SKM-1 (cell line): ENCODE results near the gene MRPL2.
A peak's percentile ranks its signal among the peaks of the same experiment; 100 is the strongest.

Experiments
- DNase-seq: peaks from one replicate; lab custom pipeline; 2025; ENCODE audit not compliant: unreplicated experiment; lab: John Stamatoyannopoulos, UW

The MRPL2 gene

GRCh38 chr6:43021270-43022047 lies 37.8 kb downstream of the MRPL2 start, which contains the start of gene RRP36:
TSS of gene RRP36 (plus strand) at chr6:43021623. CDS start at chr6:43021655, 32 bp downstream.
- DNase-seq, result peak; percentile 24

- DNase-seq, result no peak
Measured at GRCh38 chr6:43020847-43021246, 38.4 kb downstream of the MRPL2 start.

GRCh38 chr6:43020052-43020705 lies 39.1 kb downstream of the MRPL2 start:
- no peak for DNase-seq

- no peak for DNase-seq
Measured at GRCh38 chr6:43019152-43019551, 40.1 kb downstream of the MRPL2 start.

- no peak for DNase-seq
Measured at GRCh38 chr6:43016943-43017334, 42.3 kb downstream of the MRPL2 start.

GRCh38 chr6:43016176-43016942 lies 42.9 kb downstream of the MRPL2 start:
- DNase-seq, result no peak

- DNase-seq, result no peak
Measured at GRCh38 chr6:43014434-43014909, 44.8 kb downstream of the MRPL2 start.

- DNase-seq, result peak; percentile 99
Measured at GRCh38 chr6:43013843-43014433, 45.3 kb downstream of the MRPL2 start, which contains the start of the genes KLHDC3 and MEA1. TSS of gene KLHDC3 (plus strand) at chr6:43014249. CDS start at chr6:43017193, 2,944 bp downstream. TSS of gene MEA1 (minus strand) at chr6:43013946. CDS start at chr6:43013813, 133 bp downstream.

GRCh38 chr6:43013097-43013842 lies 46.0 kb downstream of the MRPL2 start:
- DNase-seq, result no peak

GRCh38 chr6:43012364-43012763 lies 46.9 kb downstream of the MRPL2 start:
- DNase-seq, result no peak

GRCh38 chr6:43011207-43011606 lies 48.0 kb downstream of the MRPL2 start:
- no peak for DNase-seq

GRCh38 chr6:43009124-43009523 lies 50.1 kb downstream of the MRPL2 start:
- DNase-seq, result no peak

- no peak for DNase-seq
Measured at GRCh38 chr6:43007126-43007525, 52.1 kb downstream of the MRPL2 start.

GRCh38 chr6:43006251-43006650 lies 53.0 kb downstream of the MRPL2 start:
- DNase-seq, result no peak

GRCh38 chr6:43005844-43006243 lies 53.4 kb downstream of the MRPL2 start:
- DNase-seq, result no peak
